ENCODE results near the gene C1QTNF4. TPM values are rescaled to one million over a fixed set of nuclear protein-coding genes. Genes with fewer than 3 reads are reported as not detected.

The C1QTNF4 gene
- polyA plus RNA-seq, 2 donors = 0.28 to 0.47 TPM

- no peak overlapping the region for H3K27ac ChIP-seq (ENCODE audit: low read depth in 2 of 2, low read length in 1 of 2)
- H3K9me3 ChIP-seq (ENCODE audit: control insufficient read depth in 2 of 2, insufficient read depth in 1 of 2, low read depth in 1 of 2, low read length in 1 of 2) = no peaks in the 10 kb centered on the region
- H3K4me3 ChIP-seq (ENCODE audit: low read depth in 1 of 2, low read length in 2 of 2) = no peak overlapping the region
- H3K4me1 ChIP-seq (ENCODE audit: control insufficient read depth in 2 of 2, insufficient read depth in 2 of 2, low read length in 1 of 2) = peaks cover 0 to 2% of the 10 kb centered on the region in 2 donors
- 93 to 96% methylated on average over 6 of the region's 6 CpGs for WGBS, 2 donors
- no peaks in the 10 kb centered on the region for H3K27me3 ChIP-seq (ENCODE audit: control insufficient read depth in 1 of 2, insufficient read depth in 2 of 2, low read length in 2 of 2)
- no peaks in the 10 kb centered on the region for H3K36me3 ChIP-seq (ENCODE audit: control insufficient read depth in 2 of 2, insufficient read depth in 2 of 2, low read length in 1 of 2)
Measured at GRCh38 chr11:47545298-47545697, 48.9 kb downstream of the C1QTNF4 start.

- no peak overlapping the region for H3K27ac ChIP-seq (ENCODE audit: low read depth in 2 of 2, low read length in 1 of 2)
- no peaks in the 10 kb centered on the region for H3K27me3 ChIP-seq (ENCODE audit: control insufficient read depth in 1 of 2, insufficient read depth in 2 of 2, low read length in 2 of 2)
- H3K36me3 ChIP-seq (ENCODE audit: control insufficient read depth in 2 of 2, insufficient read depth in 2 of 2, low read length in 1 of 2) = no peaks in the 10 kb centered on the region
- no peak overlapping the region for H3K4me3 ChIP-seq (ENCODE audit: low read depth in 1 of 2, low read length in 2 of 2)
- peaks cover 0 to 5% of the 10 kb centered on the region in 2 donors for H3K4me1 ChIP-seq (ENCODE audit: control insufficient read depth in 2 of 2, insufficient read depth in 2 of 2, low read length in 1 of 2)
- 95 to 98% methylated on average over 2 of the region's 2 CpGs for WGBS, 2 donors
- no peaks in the 10 kb centered on the region for H3K9me3 ChIP-seq (ENCODE audit: control insufficient read depth in 2 of 2, insufficient read depth in 1 of 2, low read depth in 1 of 2, low read length in 1 of 2)
Measured at GRCh38 chr11:47541070-47541469, 53.1 kb downstream of the C1QTNF4 start.

GRCh38 chr11:47539681-47540039 lies 54.6 kb downstream of the C1QTNF4 start:
- Histone ChIP-seq H3K36me3 (ENCODE audit: control insufficient read depth in 2 of 2, insufficient read depth in 2 of 2, low read length in 1 of 2) (no peaks in the 10 kb centered on the region), H3K4me1 (ENCODE audit: control insufficient read depth in 2 of 2, insufficient read depth in 2 of 2, low read length in 1 of 2) (peaks cover 0 to 5% of the 10 kb centered on the region in 2 donors), H3K27me3 (ENCODE audit: control insufficient read depth in 1 of 2, insufficient read depth in 2 of 2, low read length in 2 of 2) (no peaks in the 10 kb centered on the region), H3K27ac (ENCODE audit: low read depth in 2 of 2, low read length in 1 of 2) (peak overlapping the region; percentile 12 to 54), H3K4me3 (ENCODE audit: low read depth in 1 of 2, low read length in 2 of 2) (no peak overlapping the region), H3K9me3 (ENCODE audit: control insufficient read depth in 2 of 2, insufficient read depth in 1 of 2, low read depth in 1 of 2, low read length in 1 of 2) (no peaks in the 10 kb centered on the region)
- 33 to 42% methylated on average over 2 of the region's 2 CpGs for WGBS, 2 donors

Other genes with a start within 250 kb of the C1QTNF4 start
- gene MYBPC3, start 241.7 kb downstream of the C1QTNF4 start, polyA plus RNA-seq = under 1 TPM; 0.04 to 0.08 TPM
- 1 to 10 TPM; 3.9 to 6.8 TPM for gene SPI1, start 215.9 kb downstream of the C1QTNF4 start, polyA plus RNA-seq
- 10 to 100 TPM; 14.3 to 21.1 TPM for gene SLC39A13, start 185.8 kb downstream of the C1QTNF4 start, polyA plus RNA-seq
- gene PSMC3, start 168.0 kb downstream of the C1QTNF4 start, polyA plus RNA-seq = 100 to 1,000 TPM in 1 of 2 donors, 10 to 100 TPM in 1; 90.3 to 137 TPM
- under 1 TPM; 0.13 to 0.16 TPM for gene RAPSN, start 145.3 kb downstream of the C1QTNF4 start, polyA plus RNA-seq
- gene CELF1, start 41.3 kb downstream of the C1QTNF4 start, polyA plus RNA-seq = 10 to 100 TPM; 18.7 to 24.7 TPM
- gene PTPMT1, start 28.8 kb downstream of the C1QTNF4 start, polyA plus RNA-seq = 10 to 100 TPM; 38.2 to 50.7 TPM
- 10 to 100 TPM in 1 of 2 donors, 1 to 10 TPM in 1; 3.6 to 10.2 TPM for gene KBTBD4, start 15.4 kb downstream of the C1QTNF4 start, polyA plus RNA-seq
- 100 to 1,000 TPM; 126 to 151 TPM for gene NDUFS3, start 15.3 kb downstream of the C1QTNF4 start, polyA plus RNA-seq
- under 1 TPM in 1 of 2 donors, not detected in 1; 0.02 TPM for gene FAM180B, start 7.7 kb downstream of the C1QTNF4 start, polyA plus RNA-seq
- gene MTCH2, start 48.1 kb upstream of the C1QTNF4 start, polyA plus RNA-seq = 10 to 100 TPM; 30.5 to 85.7 TPM
- 1 to 10 TPM in 1 of 2 donors, under 1 TPM in 1; 0.69 to 1.7 TPM for gene AGBL2, start 121.0 kb upstream of the C1QTNF4 start, polyA plus RNA-seq
- 10 to 100 TPM; 35.3 to 41.2 TPM for gene FNBP4, start 172.9 kb upstream of the C1QTNF4 start, polyA plus RNA-seq

All from esophagus (tissue), 2 donors.